NCI-H748 treated with DMSO at 0.1 percent for 48 hours (cell line): Measurements from ENCODE around the gene PHACTR1.
"Not testable (repeated sequence)": the region's sequence is repeated elsewhere in the genome, so short reads cannot be mapped to it uniquely, and the experiment has no call there.

Experiments
- DNase-seq: peaks from one replicate; lab custom pipeline; 2025; lab: John Stamatoyannopoulos, UW

PHACTR1 gene

DNA sequence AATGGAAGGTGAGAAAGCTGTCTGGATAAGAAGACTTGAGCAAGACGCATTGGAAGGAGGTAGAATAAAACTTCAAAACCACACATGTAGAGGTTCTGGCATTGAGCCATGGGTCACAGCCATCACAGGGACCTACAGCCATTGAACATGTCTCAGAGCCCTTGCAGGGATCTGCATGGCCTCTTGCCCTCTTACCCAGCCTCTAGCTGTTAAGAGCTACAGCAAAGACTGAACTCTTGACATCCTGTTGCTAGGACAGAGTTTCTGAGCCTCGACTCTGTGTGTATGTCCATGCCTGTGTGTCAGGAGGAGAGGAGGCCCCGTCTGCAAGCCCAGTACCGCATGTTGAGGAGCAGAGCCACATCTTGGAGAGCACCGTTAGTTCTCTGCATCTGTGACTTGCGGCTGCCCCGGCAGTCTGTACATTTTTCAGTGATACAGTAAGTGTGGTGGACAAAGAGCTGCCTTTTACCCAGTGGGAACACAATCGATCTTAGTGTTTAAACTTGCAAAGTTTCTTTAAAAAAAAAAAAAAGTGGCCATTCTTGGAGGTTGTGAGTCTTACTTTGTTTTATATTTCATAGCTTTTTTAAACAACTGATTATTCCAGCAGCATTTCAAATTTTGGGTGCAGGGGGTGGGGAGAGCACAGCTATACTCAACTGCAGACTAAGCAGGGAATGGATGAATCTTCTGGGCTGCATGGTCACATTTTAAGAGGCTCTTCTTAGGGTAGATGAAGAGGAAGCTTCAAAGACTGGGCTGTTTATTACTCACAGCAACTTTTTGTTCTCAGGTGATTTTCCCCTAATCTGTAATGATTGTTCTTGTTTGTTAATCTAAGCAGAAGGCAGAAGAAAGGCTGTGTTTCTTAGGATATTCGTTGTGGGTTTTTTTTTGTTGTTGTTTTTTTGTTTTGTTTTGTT is 523.2 kb downstream of the PHACTR1 start:
- no peak for DNase-seq

DNA sequence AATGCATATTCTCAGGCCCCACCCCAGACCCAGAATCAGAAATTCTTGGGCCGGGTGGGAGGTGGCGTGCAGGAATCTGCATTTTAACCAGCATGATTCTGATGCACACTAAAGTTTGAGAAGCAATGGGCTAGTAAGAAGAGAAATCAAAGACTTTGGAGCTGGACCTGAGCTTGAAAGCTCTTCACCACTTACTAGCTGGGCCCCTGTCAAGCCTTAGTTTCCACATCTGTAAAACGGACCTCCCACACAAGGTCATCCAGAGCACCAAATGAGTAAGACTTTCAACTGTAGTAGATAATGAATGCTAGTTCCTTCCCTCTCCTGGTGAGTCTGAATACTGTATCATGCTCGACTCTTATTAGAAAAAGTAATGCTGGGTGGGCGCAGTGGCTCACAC is 524.8 kb downstream of the PHACTR1 start:
- no peak for DNase-seq

DNA sequence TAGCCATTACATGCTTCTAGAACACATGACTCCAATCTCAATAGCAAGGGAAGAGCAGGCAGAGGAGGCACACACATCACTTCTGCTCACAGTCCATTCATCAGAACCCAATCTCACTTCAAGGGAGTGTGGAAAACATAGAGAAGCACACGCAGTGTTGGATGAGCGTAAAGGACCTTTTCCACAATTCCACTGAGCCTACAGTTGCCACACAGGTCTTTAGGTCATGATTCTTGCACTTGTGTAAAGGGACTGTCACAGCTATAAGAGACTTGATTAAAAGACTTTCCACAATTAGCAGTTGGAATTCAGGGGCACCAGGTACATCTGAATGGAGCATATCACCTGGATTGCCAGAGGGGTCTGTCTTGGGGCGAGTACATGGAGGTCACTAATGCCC is 525.6 kb downstream of the PHACTR1 start:
- no peak for DNase-seq

DNA sequence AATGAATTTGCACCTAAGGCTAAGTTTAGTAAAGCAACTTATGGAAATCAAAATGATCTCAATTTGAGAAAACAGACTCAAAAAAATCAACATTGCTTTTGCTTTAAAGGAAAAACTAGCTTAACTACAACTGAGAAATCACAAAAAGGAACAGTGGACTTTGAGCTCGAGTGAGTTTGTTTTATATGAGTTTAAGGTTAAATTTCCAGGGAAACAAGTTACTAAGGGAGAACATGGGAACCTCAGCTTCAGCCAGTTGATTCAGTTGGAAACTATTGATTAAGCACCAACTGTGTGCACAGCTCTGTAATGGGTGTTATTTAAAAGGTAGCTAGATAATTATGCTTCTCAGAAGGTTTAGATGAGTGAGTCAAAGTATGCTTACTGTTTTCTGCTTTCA is 526.0 kb downstream of the PHACTR1 start:
- DNase-seq, result no peak

DNA sequence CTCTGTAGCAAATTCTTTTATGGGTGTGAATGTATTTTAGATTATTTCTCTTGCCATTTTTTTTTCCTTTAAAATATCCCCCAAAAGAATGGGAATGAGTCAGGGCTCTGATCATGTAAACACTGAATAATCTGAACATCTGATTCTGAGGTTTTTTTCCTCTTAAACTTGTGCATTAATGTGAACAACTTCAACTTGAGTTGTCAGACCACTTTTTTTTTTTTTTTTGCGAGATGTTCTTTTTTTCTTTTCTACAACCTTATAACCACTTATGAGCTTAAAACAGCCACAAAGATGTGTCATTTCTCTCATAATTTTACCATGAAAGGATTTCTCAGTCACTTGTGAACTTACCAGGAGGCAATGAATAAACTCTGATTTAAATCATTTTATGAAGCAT is 526.5 kb downstream of the PHACTR1 start:
- DNase-seq, result no peak

DNA sequence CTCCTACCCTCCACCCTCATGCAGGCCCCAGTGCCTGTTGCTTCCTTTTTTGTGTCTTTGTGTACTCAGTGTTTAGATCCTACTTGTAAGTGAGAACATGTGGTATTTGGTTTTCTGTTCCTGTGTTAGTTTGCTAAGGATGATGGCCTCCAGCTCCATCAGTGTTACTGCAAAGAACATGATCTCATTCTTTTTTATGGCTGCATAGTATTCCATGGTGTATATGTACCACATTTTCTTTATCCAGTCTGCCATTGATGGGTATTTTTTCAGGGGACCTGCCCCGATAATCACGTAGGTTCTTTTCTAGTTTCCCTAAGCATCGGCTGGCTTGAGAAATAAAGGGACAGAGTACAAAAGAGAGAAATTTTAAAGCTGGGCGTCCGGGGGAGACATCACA is 527.2 kb downstream of the PHACTR1 start:
- not testable (repeated sequence) for DNase-seq

DNA sequence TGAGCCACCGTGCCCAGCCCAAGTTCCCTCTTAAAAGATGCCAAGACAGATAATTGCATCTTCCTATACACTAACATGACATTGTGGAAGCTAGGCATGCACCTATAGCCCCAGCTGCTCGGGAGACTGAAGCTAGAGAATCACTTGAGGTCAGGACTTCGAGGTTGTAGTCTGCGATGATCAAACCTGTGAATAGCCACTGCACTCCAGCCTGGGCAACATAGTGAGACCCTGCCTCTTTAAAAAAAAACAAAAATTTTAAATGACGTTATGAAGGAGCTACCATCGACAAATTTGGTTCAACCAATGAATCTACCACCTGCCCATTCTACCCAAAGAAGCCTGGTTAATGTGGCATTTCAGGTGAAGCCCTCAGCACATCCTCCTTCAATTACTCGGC is 531.1 kb downstream of the PHACTR1 start:
- DNase-seq, result no peak

DNA sequence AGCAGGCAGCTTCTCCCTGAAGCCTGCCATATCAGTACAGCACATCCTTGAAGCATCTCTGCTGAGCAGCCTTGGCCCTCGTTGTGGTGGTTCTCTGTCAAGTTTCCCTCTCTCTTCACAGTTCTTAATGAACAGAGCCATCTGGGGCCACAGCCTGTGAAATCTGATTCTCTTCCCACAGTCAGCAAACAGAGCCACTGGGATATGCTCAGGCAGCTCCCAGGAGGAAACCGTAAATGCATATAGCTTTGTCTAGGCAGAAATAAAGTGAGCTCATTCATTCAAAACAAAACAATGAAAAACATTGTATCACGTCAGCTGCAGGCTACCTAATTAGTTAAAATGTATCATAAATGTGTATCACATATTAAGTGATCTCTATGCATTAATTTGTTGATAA is 531.5 kb downstream of the PHACTR1 start:
- peak; percentile 25 for DNase-seq

DNA sequence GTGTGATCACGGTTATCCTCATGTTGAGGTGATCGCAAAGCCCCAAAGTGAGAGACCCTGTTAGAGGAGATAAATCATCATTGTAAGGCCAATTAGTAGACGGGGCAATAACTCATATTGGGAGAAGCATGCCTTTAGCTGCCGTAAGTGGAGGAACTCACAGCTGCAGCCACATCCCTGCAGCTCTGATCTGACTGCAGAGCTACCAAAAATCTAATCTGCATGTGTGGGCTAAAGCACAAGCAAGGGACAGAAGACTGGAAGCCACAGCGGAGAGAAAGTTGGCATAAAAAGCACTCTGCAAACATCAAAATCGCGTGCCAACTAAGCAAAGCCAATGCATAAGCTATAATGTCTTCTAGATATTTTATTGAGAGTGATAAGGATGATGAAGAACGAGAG is 532.0 kb downstream of the PHACTR1 start:
- no peak for DNase-seq

DNA sequence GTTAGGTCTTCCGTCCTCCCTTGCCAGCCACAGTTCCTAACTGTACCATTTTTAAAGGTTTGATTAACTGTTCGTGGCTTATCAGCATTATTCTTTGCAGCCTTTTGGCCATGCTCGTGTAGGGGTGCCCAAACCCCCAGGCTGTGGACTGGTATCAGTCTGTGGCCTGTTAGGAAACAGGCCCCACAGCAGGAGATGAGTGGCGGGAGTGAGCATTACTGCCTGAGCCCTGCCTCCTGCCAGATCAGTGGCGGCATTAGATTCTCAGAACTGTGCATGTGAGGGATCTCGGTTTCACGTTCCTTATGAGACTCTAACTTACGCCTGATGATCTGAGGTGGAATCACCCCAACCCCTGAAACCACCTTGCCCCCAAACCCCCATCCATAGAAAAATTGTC is 532.4 kb downstream of the PHACTR1 start:
- no peak for DNase-seq

DNA sequence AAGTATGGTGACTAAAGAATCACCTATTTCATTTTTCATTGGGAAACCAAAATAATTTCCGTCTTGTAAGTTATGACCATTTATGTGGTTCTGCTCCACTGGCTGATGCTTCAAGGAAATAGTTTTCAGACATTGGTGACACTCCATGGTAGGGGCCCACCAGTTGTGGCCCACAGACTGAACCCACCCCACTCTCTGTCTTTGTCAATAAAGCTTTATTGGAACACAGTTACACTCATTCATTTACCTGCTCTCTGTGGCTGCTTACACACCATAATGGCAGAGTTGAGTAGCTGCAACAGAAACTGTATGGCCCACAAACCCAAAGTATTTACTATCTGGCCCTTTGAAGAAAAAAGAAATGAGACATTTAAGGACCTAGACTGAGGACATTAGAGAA is 533.2 kb downstream of the PHACTR1 start:
- no peak for DNase-seq

DNA sequence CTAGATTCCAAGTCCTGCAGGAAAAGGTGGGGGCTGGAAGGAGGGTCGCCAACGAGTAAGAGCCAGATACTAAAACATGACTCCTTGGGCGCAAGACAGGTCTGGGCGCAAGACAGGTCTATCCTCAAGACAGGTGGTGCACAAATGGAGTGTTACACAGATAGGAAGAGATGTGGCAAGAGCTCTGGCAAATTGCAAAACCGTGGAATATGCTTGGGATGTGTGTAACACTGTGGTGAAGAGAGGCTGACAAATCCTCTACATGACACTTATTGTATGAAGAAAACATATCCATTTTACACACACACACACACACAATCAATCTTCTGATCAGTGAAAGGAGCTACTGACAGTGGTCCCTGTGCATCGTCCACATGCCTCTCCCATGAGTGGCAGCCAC is 534.1 kb downstream of the PHACTR1 start:
- DNase-seq, result no peak

DNA sequence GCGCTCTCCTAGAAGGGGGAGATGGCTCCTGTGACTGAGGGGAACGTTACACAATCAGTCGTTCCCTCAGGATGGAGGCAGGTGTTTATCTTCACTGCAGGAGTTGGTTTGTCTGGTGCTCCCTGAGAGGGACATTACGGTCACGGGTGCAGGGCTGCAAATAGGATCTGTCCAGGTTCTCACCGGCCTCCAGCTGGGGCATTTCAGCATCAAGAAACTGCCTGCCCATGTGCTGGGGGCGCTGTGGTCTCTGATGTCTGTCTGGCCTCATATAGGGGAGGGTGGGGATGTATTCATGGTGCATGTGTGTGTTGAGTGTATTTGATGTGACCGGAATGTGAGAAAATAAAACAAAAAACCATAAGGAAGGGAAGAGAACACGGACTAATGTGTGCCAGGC is 534.7 kb downstream of the PHACTR1 start:
- no peak for DNase-seq

DNA sequence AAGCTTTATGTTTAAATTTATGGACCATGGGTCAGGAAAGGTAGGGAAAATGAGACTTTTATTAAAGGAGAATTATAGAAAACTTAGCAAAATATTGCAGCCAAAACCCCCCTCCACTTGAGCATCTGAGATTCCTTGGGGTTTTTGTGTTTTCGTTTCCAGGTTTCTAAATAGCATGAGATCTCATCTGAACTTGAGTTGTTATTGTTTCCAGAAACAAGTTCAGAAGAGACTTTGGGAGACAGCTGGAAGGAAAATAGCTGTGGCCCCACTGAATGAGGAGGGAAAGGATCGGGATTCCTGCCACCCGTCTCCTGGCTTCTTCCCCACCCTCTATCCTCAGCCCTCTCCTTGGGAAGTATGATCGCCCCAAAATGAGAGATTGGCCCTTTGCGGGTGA is 536.2 kb downstream of the PHACTR1 start:
- DNase-seq, result no peak

DNA sequence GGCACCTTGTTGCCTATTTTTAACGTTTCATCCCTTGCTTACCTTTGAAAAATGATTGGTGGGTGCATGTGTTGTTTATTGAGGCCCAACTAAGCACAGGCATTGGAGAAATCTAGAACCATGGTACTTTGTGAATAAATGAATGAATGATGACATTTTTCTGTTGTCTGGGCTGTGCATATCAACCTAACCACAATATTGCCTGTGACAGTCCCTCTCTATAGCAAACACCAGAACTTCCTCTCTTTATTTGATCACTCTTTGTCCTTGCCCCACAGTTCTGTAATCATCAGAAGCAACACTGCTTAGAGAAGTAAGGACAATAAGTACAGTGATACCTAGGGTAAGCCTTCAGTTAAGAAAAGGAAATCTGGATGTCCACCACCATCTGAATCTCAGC is 536.7 kb downstream of the PHACTR1 start:
- DNase-seq, result no peak

DNA sequence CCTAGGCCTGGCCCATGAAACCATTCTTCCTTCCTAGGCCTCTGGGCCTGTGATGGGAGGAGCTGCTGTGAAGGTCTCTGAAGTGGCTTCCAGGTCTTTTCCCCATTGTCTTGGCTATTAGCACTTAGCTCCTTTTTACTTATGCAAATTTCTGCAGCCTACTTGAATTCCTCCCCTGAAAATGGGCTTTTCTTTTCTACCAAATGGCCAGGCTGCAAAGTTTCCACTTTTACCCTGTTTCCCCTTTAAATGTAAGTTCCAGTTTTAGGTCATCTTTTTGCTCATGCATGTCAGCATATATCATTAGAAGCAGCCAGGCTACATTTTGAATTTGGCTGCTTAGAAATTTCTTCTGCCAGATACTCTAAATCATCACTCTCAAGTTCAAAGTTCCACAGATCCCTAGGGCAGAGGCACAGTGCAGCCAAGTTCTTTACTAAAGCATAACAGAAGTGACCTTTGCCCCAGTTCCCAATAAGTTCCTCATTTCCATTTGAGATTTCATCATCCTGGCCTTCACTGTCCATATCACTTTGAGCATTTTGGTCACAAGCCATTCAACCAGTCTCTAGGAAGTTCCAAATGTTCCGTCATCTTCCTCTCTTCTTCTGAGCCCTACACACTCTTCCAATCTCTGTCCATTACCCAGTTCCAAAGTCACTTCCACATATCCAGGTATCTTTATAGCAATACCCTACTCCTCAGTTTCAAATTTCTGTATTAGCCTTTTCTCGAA is 539.9 kb downstream of the PHACTR1 start:
- DNase-seq, result no peak

DNA sequence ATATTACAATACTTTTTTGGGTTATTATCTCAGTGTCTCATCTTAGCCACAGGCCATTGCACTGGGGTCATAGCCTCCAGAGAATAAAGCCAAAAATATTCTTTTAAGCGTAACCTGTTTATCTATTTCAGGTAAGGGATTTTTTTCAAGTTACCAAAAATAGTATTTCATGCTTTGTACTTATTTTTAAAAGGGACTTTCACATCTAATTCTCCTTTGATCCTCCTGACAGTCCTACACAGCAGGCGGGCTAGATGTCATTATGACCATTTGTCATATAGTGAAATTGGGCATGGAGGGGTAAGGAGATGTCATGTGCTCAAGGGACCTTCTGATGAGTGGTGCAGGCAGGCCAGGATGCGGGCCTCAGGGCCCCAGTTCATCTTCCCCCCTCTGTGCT is 542.8 kb downstream of the PHACTR1 start:
- no peak for DNase-seq

DNA sequence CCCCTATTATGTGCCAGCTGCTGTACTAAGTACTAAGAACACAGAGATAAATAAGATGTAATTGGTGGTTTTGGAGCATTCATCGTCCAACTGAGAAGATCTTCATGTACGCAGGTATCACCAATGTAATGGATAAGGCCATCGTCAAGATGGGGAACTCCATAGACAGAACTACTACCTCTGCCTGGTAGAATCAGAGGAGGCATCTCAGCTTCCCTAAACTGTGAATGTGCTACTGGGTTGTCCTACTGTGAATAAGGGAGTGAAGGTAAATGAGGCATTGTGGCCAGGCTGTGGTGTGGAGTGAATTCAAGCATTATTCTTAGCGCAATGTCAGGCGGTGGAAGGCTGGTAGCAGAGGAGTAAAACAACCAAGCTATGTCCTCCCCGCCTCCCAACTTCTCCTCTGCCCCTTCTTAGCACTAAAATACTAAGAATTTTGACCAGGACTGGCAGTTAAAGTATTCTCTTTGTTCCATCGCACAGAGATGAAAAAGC is 543.6 kb downstream of the PHACTR1 start:
- no peak for DNase-seq

DNA sequence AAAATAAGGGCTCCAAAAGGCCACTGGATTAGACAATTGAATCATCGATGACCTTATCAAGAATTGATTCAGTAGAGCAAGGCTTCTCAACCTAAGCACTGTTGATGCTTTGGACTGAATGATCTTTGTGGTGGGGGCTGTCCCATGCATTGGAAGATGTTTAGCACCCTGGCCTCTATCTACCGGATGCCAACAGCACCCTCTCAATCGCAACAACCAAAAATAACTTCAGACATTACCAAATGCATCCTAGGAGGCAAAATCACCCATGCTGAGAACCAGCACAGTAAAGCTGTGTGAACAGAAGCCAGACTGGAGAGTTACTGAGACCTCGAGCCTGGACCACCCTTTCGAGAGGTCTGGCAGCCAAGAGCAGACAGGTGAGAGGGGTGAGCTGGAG is 544.3 kb downstream of the PHACTR1 start:
- no peak for DNase-seq

DNA sequence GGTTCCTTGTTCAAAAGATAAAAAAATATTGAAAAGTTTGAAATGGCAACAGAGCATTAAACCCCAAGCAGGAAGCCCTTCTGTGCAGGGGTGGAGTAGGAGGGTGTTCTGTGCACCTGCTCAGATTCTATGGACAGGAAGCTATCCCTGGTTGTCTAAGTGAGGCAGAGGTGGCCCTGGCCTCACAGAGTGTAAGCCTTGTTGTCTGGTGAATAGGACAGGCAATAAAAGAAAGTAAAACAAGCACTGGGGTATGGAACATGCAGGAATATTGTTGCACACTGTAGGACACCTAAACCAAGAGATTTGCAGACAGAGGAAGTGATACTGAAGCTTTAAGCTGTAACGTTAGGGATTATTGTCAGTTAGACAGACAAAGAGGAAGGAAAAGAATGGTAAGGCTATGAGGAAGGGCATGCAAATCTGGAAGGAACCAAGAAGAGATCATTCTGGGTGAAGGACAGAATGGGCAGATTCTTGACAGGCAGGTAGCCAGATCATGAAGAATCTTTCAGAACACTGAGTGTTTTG is 545.0 kb downstream of the PHACTR1 start:
- no peak for DNase-seq

DNA sequence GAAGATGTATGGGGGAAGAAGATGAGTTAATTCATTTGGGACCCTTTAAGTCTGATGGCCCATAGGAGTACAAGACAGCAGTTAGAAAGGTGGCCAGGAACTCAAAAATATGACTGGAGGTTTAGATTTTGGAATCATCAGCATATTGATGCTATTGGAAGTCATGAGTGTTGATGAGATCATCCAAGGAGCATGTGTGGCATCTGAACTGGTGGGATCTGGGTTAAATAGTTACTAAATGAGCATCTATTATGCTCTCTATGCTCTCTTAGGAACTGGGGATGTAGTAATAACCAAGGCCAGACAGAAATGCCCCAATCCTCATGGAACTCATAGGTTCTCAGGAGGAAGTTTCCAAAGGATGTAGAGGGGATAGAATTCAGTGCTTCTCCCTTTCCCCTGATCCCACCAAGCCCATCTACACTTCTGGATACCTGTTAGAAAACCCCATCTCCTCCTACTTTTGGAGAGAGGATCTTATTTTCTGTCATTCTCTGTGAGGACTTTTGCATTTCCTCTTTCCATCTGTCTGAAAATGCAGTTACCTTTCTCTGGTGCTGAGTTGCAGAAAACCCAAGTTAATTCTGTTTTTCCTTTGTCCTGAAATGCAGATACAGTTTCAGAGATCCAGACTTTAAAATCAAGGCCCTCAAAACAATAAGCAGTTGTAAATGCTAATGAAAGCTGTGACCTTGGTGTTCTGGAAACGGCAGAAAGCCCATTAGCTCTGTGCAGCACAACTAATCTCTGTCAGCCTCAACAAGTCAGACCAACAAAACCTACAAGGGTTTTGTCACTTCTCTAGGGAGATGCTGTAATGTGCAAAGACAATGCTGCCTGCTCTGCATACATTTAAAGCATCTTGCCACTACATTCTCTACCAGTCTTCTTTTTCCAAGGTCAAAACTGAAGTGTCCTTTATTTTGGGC is 546.0 kb downstream of the PHACTR1 start:
- DNase-seq, result no peak

DNA sequence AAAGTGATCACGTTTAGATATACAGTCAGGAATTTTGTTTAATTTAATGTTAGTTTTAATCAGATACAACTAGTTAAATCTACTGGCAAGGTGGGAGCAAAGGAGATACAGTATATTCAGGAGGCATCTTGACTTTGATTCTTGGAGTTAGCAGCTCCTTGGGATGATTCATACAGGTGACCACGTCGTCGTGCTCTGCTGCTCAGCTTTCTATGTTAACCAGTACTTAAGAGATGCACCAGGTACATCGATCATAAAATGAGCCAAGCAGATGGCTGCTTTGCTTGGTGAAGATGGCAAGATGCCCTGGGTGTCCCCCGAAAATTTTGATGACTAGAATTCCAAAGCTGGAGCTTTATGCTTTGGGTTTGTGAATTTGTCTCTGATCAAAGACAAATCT is 547.1 kb downstream of the PHACTR1 start:
- DNase-seq, result no peak
